ENCODE results near the gene NME9. TPM values are rescaled to one million over a fixed set of nuclear protein-coding genes. Genes with fewer than 3 reads are reported as not detected.

The NME9 gene
- total and polyA plus RNA-seq, 4 donors = 2.8 to 11.4 (median 7.4) TPM

- whole genome bisulfite sequencing, 2 donors = 83 to 84% methylated on average over 4 of the region's 4 CpGs
- Histone ChIP-seq H3K36me3 (ENCODE audit: control insufficient read depth in 4 of 4, insufficient read depth in 4 of 4, low read length in 4 of 4) (no peaks in the 10 kb centered on the region), H3K9me3 (ENCODE audit: control insufficient read depth in 4 of 4, insufficient read depth in 3 of 4, low read length in 3 of 4) (no peaks in the 10 kb centered on the region)
Measured at GRCh38 chr3:138327831-138328230, 1.8 kb downstream of the NME9 start.

GRCh38 chr3:138326866-138327595, 2.6 kb downstream of the NME9 start:
- Histone ChIP-seq H3K36me3 (ENCODE audit: control insufficient read depth in 4 of 4, insufficient read depth in 4 of 4, low read length in 4 of 4) (no peaks in the 10 kb centered on the region), H3K27me3 (ENCODE audit: control insufficient read depth in 3 of 3, insufficient read depth in 3 of 3, low read length in 2 of 3) (no peaks in the 10 kb centered on the region), H3K4me1 (ENCODE audit: control insufficient read depth in 5 of 5, insufficient read depth in 5 of 5, low read length in 5 of 5) (peaks cover 0 to 14% (median 6%) of the 10 kb centered on the region in 5 donors), H3K27ac (ENCODE audit: low read depth in 1 of 2, low read length in 1 of 2) (no peak overlapping the region), H3K9me3 (ENCODE audit: control insufficient read depth in 4 of 4, insufficient read depth in 3 of 4, low read length in 3 of 4) (no peaks in the 10 kb centered on the region), H3K4me3 (no peak overlapping the region), H3K9ac (ENCODE audit: insufficient read depth in 1 of 2, low read length in 2 of 2) (no peak overlapping the region)
- WGBS, 2 donors = 93 to 97% methylated on average over 12 of the region's 12 CpGs
- DNase-seq = no peak
- TF ChIP-seq CTCF (IDR thresholded peaks at IDR 0.05; ENCODE audit: control extremely low read depth, extremely low read depth) = no peak
- ATAC-seq (ENCODE audit: insufficient read depth, low FRiP score) = no peak

More at GRCh38 chr3:138327831-138328230, 1.8 kb downstream of the NME9 start:
- ATAC-seq (ENCODE audit: insufficient read depth, low FRiP score) (no peak), DNase-seq (no peak)
- Histone ChIP-seq H3K4me3 (no peak overlapping the region), H3K27me3 (ENCODE audit: control insufficient read depth in 3 of 3, insufficient read depth in 3 of 3, low read length in 2 of 3) (no peaks in the 10 kb centered on the region), H3K4me1 (ENCODE audit: control insufficient read depth in 5 of 5, insufficient read depth in 5 of 5, low read length in 5 of 5) (peaks cover 0 to 14% (median 6%) of the 10 kb centered on the region in 5 donors), H3K9ac (ENCODE audit: insufficient read depth in 1 of 2, low read length in 2 of 2) (no peak overlapping the region), H3K27ac (ENCODE audit: low read depth in 1 of 2, low read length in 1 of 2) (no peak overlapping the region)
- TF ChIP-seq CTCF (IDR thresholded peaks at IDR 0.05; ENCODE audit: control extremely low read depth, extremely low read depth) = no peak

GRCh38 chr3:138325990-138326389, 3.7 kb downstream of the NME9 start:
- ATAC-seq (ENCODE audit: insufficient read depth, low FRiP score) = no peak
- no peak for TF ChIP-seq CTCF (IDR thresholded peaks at IDR 0.05; ENCODE audit: control extremely low read depth, extremely low read depth)

More at GRCh38 chr3:138325990-138326389, 3.7 kb downstream of the NME9 start:
- Histone ChIP-seq H3K36me3 (ENCODE audit: control insufficient read depth in 4 of 4, insufficient read depth in 4 of 4, low read length in 4 of 4) (no peaks in the 10 kb centered on the region), H3K27ac (ENCODE audit: low read depth in 1 of 2, low read length in 1 of 2) (no peak overlapping the region), H3K4me3 (no peak overlapping the region), H3K27me3 (ENCODE audit: control insufficient read depth in 3 of 3, insufficient read depth in 3 of 3, low read length in 2 of 3) (no peaks in the 10 kb centered on the region), H3K4me1 (ENCODE audit: control insufficient read depth in 5 of 5, insufficient read depth in 5 of 5, low read length in 5 of 5) (peaks cover 0 to 14% (median 6%) of the 10 kb centered on the region in 5 donors), H3K9me3 (ENCODE audit: control insufficient read depth in 4 of 4, insufficient read depth in 3 of 4, low read length in 3 of 4) (no peaks in the 10 kb centered on the region), H3K9ac (ENCODE audit: insufficient read depth in 1 of 2, low read length in 2 of 2) (no peak overlapping the region)
- DNase-seq = no peak
